Forelimb muscle (tissue), 1 donor: Measurements from ENCODE around the gene PNPLA1. TPM values are rescaled to one million over a fixed set of nuclear protein-coding genes. Genes with fewer than 3 reads are reported as not detected.

Experiments used
- DNase-seq: peaks from one replicate; pipeline ENCODE4 v3.0.0-alpha.2; 2013; ENCODE audit warnings: low read depth
- polyA plus RNA-seq: library from polyadenylated mRNA; unstranded; fragments of 120-200 nt; gene quantifications from one replicate; pipeline ENCODE4 v1.2.1, GENCODE V29; 2013; ENCODE audit not compliant: insufficient read length

PNPLA1 gene
- polyA plus RNA-seq, 1 donor, result 0.06 TPM

- DNase-seq, result no peak
Measured at GRCh38 chr6:36285187-36285671, 15.4 kb downstream of the PNPLA1 start.

- DNase-seq, result no peak
Measured at GRCh38 chr6:36285797-36286196, 15.9 kb downstream of the PNPLA1 start.

- DNase-seq, result no peak
Measured at GRCh38 chr6:36286858-36287257, 17.0 kb downstream of the PNPLA1 start.

- no peak for DNase-seq
Measured at GRCh38 chr6:36289281-36289878, 19.5 kb downstream of the PNPLA1 start.

- DNase-seq, result no peak
Measured at GRCh38 chr6:36290668-36291620, 21.1 kb downstream of the PNPLA1 start.

GRCh38 chr6:36292170-36292569 lies 22.3 kb downstream of the PNPLA1 start:
- DNase-seq, result no peak

GRCh38 chr6:36296240-36296639 lies 26.4 kb downstream of the PNPLA1 start:
- DNase-seq, result no peak

GRCh38 chr6:36297051-36297450 lies 27.2 kb downstream of the PNPLA1 start:
- no peak for DNase-seq

GRCh38 chr6:36297511-36297910 lies 27.7 kb downstream of the PNPLA1 start:
- DNase-seq, result no peak

- DNase-seq, result no peak
Measured at GRCh38 chr6:36298027-36298426, 28.2 kb downstream of the PNPLA1 start.

GRCh38 chr6:36301085-36301658 lies 31.3 kb downstream of the PNPLA1 start:
- DNase-seq, result no peak

- no peak for DNase-seq
Measured at GRCh38 chr6:36301781-36302180, 31.9 kb downstream of the PNPLA1 start.

- peak; percentile 84 for DNase-seq
Measured at GRCh38 chr6:36302227-36302976, 32.5 kb downstream of the PNPLA1 start.

GRCh38 chr6:36305885-36306284 lies 36.0 kb downstream of the PNPLA1 start:
- no peak for DNase-seq

- DNase-seq, result no peak
Measured at GRCh38 chr6:36306375-36306774, 36.5 kb downstream of the PNPLA1 start.

GRCh38 chr6:36308514-36308913 lies 38.7 kb downstream of the PNPLA1 start:
- DNase-seq, result no peak

GRCh38 chr6:36309203-36309602 lies 39.3 kb downstream of the PNPLA1 start:
- DNase-seq, result no peak

- no peak for DNase-seq
Measured at GRCh38 chr6:36309900-36310299, 40.0 kb downstream of the PNPLA1 start.

- DNase-seq, result no peak
Measured at GRCh38 chr6:36312854-36313648, 43.2 kb downstream of the PNPLA1 start.

- no peak for DNase-seq
Measured at GRCh38 chr6:36313649-36313936, 43.7 kb downstream of the PNPLA1 start.
